ENCODE data around the gene PHTF2.
"Not testable (repeated sequence)": the region's sequence is repeated elsewhere in the genome, so short reads cannot be mapped to it uniquely, and the experiment has no call there.

PHTF2 gene

DNA sequence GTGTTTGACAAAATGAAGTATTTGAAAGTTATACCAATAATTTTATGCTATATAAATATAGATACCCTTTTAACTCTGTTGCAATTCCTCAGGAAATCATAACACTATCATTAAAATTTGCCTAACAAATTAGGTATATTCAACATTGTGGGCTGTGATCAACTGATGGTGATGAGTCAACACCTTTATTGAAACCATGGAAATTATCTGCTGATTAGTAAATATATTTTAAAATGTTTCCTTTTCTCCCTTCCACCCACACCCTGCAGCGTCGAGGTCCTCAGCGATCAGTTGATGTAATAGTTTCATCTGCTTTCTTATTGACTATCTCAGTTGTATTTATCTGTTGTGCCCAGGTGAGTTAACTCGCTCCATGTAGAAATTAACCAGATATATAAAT, 143.9 kb downstream of the PHTF2 start:
- no peak for DNase-seq

DNA sequence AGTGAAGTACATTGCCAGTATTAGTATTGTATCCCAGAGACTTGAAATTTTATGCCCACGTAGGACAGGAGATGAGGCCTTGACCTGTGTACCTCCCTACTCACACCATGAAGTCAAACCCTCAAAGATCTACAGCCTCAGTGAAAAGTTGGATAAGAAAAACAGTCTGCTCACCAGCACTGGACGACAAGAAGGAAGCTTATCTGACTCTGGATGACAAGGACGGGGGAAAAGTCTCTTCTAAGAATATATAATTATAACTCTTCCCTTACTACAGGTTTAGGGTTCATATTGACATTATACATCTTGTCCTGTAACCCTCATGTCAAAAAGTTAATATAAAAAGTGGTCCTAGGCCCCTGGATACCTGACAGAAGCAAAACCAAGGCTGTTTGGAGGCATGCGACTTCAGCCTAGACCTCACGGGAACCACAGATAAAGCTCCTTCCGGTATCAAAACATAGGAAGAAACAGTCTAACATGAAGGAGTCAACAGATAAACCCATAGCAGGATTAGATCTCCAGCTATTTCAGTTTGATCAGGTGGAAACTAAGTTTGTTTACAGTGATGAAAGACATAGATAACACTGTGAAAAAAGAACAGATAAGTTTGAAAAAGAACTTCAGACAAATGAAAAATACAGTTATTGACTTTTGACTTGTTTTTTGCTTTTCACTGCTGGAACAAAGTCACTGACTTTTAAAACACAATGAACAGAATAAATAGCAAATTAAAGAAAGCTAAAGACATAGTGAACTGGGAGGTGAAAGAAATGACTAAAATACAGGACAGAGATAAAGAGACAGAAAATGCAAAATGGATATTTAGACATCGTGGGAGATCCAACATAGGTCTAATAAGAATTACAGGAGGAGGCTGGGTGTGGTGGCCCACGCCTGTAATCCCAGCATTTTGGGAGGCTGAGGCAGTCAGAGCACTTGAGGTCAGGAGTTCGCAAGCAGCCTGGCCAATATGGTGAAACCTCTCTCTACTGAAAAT, 145.9 kb downstream of the PHTF2 start:
- DNase-seq, result no peak

DNA sequence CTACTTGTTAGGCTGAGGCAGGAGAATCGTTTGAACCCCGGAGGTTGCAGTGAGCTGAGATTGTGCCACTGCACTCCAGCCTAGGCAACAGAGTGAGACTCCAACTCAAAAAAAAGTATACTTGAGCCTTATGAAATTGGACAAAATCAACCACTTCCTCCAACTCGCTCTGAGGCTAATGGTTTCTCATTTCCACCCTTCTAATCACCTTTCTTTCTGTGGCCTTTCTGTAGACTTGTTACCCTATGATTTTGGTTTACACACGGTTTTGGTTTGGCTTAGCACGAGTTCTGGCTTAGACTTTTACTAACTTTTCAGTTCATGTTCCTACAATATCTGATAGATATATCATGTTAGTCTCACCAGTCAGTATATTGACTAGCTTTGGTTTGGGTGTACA, 152.0 kb downstream of the PHTF2 start:
- no peak for DNase-seq

DNA sequence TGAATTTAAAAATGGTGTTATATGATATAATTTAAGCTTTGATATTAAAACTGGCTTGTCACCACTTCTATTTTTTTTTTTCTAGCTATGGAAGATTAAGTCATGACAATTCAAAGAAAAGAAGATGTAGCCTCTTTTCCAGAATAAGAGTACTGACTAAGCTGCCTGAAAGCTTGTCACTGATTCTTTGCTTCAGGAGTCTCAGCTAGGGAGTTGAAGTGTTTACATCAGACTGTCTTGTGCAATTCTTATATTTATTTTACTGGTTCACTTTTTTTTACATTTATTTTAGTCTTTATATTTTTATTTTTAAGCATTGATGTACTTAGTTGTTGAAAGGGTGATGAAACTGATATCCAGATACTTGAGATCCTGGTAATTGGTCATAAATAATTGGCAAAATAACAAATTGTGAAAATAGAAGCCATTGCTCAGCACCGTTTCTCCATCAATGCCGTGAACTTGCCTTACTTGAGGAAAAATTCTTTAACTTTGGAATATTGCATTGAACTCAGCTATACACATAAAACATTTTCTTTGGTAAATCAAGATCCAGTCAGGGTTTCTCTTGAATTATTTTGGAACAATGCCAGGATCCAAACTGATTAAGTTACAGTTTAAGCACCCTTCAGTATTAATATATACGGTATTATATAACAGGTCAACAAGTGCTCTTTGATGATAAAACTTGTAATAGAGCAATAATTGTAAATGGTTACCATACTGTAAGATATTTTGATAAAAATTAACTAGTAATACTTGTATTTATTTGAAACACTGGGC, 156.4 kb downstream of the PHTF2 start:
- no peak for DNase-seq

DNA sequence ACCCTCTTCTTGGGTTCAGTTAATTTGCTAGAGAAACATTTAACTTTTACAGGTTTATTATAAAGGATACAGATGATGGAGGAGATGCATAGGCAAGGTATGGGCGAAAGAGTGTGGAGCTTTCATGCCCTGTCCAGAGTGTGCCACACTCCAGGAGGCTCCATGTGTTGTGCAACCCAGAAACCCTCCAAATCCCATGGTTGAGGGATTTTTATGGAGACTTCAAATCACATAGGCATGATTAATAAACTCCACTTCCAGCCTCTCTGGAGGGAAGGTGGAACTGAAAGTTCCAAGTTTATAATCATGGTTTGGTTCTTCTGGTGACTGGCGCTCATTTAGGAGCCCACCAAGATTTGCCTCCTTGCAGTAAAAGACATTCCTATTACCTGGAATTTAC, 159.9 kb downstream of the PHTF2 start:
- no peak for DNase-seq

DNA sequence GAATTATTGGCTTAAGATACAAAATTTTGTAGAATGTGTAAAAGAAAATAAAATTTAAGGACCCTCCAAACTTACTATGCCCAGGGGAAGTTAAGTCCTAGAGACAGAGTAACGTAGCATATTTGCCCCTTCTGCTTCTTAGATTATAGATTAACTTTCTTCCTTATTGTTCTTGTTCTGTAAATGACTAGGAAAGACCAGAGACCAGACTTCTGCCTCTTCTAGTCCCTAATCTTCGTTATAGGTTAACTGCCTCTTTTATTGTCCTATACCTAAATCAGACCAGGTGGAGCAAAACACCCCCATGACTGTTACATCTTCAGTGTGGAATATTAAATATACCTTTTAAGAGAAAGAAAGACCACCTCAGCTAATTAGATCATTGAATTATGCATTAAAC, 160.5 kb downstream of the PHTF2 start:
- DNase-seq, result no peak

DNA sequence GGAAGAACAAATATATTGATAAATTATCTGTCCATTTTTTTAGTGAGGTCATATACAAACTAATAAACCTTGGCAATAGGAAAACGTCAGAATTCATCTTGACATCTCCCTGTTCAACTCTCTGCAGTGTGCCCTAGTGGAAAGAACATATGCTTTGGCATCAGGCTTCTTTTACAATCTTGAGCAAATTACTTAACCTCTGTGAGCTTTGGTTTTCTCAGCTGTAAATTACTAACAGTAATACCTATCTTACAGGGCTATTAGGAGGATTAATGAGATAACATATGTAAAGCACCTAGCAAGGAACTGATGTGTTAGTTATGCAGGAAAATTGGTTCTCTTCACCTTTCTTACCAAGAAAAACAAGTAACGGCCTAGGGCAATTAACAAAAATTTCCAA, 161.8 kb downstream of the PHTF2 start:
- DNase-seq, result no peak

DNA sequence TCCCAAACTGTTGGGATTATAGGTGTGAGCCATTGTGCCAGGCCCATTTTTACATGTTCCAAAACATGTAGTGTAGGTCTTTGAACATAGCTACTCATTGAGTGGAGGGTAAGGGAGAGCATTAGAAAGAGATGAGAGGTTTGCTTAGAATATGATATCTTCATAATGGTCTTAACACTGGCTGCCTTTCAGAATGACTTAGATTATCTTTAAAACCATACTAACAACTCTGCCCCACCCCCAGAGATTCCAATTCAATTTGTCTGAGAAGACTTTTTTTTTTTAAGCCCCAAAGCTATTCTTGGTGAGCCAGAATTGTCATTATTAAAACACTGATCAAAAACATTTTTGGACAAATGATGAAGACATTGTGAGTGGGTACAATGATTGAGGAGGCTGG, 168.9 kb downstream of the PHTF2 start:
- no peak for DNase-seq

DNA sequence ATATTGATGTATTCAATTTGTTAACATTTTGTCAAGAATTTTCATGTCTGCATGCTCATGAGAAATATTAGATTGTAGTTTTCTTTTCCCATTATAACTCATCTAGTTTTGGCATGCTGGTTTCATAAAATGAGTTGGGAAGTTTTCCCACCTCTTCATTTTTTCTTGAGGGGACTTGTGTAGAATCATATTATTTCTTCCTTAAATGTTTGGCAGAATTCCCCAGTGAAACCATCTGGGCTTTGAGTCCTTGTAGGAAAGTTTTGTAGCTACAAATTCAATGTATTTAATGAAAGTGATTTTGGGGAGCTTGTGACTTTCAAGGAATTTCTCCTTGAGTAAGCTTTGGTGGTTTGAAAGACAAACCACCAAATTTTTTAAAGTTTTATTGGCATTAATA, 173.2 kb downstream of the PHTF2 start:
- DNase-seq, result no peak

DNA sequence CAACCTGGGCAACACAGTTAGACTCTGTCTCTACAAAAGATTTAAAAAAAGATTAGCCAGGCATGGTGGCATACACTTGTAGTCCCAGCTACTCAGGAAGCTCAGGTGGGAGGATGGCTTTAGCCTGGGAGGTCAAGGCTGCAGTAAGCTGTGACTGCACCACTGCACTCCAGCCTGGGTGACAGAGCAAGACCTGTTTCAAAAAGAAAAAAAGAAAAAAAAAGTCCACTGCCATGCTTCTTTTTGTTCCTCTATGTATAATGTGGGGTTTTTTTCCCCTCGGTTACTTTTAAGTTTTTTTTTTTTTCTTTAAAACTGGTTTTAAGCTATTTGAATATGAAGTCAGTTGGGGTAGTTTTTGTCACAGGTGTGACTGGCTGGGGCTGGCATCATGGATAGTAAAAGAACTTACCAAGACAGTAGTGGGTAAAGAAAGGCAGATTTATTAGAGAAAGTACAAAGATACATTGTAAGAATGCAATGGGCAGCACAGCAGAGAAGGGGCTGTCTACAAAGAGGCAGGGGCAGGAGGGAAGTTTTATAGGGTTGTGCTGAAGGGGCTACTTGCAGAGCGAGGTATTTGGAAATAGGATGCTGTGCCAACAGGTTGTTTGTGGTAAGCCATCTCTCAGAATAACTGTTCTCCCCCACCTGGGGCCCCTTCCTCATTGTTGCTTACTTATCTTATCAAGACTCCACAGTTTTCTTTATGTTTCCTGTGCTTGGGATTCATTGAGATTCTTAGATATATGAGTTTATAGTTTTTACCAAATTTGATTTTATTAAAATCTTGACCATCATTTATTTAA, 177.3 kb downstream of the PHTF2 start:
- DNase-seq, result no peak

DNA sequence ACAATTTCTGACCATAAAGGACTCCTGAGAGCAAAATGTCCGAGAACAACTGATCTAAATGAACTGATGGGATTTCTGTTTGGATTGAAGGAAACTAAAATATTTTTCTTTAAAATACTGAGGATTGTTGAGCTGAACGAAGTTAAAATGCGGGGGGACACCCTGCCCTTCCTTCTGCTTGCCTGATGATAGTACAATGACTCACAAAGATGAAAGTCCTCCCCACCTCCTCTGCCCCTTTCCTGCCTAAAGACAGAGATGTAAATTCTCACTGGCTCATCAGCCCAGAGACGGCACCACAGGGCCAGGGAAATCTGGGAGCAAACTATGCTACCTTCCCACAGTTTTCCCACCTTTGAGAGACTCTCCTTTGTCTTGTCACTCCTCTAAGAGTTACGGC, 180.6 kb downstream of the PHTF2 start:
- DNase-seq, result peak; percentile 32

DNA sequence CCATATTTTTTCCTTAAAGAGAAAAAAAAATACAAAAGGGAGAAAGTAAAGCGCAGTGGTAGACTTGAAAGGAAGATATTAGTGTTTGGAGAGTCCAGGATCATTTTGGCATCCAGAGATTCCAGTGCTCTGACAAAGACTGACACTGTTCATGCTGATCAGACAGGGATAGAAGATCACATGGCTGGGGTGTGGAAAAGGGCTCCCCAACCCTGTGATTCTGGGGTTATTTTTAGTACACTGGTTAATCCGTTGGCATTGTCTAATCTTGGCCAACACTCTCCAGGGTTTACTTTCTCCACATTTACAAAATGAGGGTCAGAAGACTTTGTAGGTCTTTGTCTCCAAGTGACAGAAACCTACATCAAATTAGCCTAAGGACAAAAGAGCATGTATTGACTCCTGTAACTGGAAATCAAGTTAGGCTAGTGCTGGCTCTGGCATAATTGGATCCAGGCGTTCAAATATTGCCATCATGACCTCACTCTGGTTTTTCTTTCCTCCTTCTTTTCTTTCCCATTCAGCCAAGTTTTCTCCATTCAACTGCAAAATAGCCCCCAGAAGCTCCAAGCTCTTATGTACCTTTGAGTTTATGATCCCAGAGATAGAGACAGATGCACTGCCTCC, 181.6 kb downstream of the PHTF2 start:
- no peak for DNase-seq

DNA sequence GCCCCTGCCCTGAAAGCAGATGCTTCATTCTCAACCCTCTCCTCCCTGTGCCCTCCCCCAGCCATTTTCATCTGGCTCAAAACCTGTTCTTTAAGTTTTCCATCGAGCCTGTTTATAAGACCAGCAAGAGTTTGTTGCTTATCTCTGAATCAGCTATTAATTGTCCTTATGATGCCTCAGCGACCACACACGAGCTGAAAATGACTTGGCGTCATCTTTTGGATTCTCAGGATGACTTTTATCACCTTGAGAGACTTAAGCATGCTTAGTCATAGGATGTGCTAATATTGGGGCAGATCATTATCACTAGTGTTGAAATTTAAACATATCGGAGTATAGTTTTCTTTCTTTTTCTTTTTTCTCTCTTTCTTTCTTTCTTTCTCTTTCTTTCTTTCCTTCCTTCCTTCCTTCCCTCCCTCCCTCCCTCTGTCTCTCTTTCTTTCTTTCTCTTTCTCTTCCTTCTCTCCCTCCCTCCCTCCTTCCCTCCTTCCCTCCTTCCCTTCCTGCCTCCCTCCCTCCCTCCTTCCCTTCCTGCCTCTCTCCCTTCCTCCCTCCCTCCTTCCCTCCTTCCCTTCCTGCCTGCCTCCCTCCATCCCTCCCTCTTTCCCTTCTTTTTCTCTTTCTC, 184.5 kb downstream of the PHTF2 start:
- DNase-seq, result no peak

DNA sequence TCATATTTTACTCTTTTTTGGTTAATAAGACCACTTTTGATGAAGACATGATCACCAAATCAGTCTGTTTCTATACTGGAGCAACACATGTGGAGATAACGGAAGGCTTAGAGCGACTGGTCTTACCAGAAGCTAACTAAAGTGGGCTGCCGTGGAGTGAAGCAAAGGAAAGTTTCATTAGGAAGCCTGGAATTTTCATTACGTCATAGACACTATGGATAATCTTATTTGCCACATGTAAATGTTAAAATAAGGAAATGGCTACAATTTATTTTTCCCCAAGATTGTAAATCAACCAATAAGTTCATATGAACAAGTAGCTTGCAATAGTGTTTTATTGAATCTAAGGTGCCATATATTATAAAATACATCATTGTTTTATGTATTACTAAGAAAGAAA, 185.4 kb downstream of the PHTF2 start:
- DNase-seq, result no peak

DNA sequence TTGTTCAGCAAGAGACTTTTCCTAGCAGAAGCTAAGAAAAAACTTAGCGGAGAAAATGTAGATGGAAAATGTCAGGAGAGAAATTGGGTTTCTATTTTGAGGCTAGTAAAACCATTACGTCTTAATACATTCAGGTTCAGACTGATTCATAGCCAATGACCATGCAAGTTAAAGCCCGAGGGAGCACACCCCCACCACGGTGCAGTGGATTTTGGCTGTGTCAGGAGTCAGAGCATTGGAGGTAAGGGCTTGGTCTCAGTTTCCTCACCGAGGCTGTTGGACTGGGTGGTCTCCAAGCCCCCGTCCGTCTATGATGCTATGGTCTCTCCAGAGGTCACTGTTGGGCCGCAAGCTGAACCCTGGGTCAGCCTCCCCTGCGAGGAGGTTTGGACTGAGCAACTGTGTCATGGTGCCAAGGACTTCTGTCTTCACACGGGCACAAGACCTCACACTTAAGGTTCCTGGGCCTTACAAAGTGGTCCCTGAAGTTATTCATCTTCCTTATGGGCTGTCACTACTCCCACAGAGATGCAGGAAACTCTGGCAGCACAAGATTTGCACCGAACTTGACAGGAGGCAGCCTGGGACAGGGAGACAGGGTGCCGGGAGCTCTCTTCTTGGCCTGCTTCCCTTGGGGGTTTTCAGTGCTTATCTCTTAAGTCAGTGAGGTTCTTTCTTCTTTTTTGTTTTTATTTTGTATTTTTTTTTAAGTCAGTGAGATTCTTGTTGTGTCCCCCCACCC, 186.8 kb downstream of the PHTF2 start:
- DNase-seq, result no peak

DNA sequence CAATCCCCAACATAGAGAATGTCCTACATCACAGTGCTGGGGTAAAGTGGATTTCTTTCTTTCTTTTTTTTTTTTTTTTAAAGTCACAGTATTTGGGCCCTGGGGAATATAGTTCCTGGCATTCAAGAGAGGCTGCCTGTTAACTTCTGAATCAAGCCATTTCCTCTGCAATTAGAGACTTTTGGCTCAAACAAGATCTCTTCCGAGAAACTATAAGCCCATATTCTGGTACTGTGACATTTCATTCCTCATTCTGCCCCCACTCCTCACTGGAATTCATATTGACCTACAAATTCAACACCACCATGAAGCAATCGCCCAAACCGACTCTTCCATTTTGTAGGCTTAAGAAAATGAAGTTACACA, 187.4 kb downstream of the PHTF2 start:
- no peak for DNase-seq

DNA sequence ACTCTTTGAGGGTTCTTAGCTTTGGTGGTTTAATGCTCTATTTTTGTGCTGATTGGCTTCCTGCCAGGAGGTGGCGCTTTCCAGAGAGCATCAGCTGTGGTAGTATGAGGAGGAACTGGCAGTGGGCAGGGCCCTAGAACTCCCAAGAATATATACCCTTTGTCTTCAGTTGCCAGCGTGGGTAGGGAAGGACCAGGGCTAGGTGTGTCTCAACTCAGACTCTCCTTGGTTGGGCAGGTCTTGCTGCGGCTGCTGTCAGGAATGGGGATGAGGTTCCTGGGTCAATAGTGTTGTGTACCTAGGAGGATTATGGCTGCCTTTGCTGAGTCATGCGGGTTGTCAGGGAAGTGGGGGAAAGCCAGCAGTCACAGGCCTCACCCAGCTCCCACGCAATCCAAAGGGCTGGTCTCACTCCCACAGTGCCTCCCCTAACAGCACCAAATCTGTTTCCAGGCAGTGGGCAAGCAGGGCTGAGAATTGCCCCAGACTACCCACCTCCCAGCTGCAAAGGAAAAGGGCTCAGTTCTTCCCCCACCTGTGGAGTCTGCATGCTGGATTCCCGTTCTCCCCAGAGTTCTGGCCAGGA, 191.5 kb downstream of the PHTF2 start:
- peak; percentile 69 for DNase-seq

DNA sequence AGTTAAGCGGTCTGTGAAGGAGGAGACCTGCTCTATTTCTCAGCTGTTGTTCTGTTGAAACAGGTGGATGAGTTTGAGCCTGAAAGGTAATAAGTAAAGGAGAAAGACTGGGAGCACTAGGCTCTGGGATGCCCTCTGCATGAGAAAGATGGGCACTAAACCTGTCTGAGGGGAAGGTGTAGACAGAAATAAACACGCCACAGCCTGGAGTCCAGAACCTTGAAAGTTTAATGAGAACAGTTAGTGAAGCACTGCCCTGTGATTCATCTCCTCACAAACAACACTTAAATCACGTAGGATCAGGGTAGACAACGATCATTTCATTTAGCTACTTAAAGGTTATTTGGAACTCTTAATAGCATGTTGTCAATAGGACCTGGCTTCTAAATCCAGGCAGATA, 193.1 kb downstream of the PHTF2 start:
- DNase-seq, result no peak

DNA sequence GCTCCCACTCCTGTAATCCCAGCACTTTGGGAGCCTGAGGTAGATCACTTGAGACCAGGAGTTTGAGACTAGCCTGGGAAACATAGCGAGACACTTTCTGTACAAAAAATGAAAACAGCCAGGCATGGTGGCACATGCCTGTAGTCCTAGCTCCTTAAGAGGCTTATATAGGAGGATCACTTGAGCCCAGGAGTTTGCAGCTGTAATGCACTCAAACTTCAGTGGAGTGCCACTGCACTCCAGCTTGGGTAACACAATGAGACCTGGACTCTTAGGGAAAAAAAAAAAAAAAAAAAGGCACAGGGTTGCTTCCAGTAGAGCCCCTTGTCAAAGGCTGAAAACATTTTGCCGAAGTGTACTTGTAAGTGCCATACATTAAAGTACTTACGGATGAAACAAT, 195.3 kb downstream of the PHTF2 start:
- DNase-seq, result no peak

DNA sequence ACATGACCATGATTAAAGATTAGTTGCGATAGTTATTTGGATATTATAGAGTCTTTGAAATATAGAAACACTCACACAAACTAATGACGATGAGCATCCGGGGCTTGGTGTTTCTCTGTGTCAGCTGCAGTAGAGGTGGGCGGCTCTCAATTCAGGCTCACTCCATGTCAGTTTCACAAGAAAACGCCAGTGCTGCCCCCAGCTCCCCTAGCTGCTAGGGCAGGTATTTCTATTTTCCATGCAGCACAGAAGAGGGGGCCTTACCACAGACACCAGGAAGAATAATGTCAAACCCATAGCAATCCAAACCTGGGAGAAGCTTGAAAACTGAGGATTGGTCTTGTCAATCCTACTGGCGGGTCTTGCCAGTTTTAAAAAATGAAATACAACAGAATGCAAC, 197.1 kb downstream of the PHTF2 start:
- no peak for DNase-seq

DNA sequence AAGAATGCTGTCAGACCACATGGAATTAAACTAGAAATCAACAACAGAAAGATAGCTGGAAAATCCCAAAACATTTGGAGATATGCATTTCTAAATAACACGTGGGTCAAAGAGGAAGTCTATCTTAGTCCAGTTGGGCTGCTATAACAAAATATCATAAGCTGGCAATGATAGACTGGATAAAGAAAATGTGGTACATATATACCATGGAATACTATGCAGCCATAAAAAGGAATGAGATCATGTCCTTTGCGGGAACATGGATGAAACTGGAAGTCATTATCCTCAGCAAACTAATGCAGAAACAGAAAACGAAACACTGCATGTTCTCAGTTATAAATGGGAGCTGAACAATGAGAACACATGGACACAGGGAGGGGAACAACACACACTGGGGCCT, 200.6 kb downstream of the PHTF2 start:
- not testable (repeated sequence) for DNase-seq

Data from NCI-H226 (cell line).